WTC11 (cell line): Measurements from ENCODE around the gene ESRRA. TPM values are rescaled to one million over a fixed set of nuclear protein-coding genes. Genes with fewer than 3 reads are reported as not detected.

Source experiments
- ATAC-seq: fragments of 200-7000 bp; cut with Tn5 transposase; 2 replicates; pipeline ENCODE4 v1.10.0; 2021; ENCODE audit warnings: mild to moderate bottlenecking, moderate library complexity
- CTCF ChIA-PET: fragments of 300-600 bp; sonication (Branson Sonifier 250); formaldehyde crosslinking; loops from one replicate; lab custom pipeline; 2021; ENCODE audit warnings: antibody characterized with exemption; lab: Charles Lee
- POLR2A ChIA-PET: fragments of 350-600 bp; sonication (Branson Sonifier 250); formaldehyde crosslinking; loops from one replicate; lab custom pipeline; 2021; ENCODE audit warnings: antibody characterized with exemption; lab: Charles Lee
- DNase-seq: peaks from one replicate; pipeline ENCODE4 v3.0.0; 2021; ENCODE audit warnings: low spot score
- H3K27ac Mint-ChIP-seq: 2 replicates; pipeline ENCODE4 v1.8.0; 2021; ENCODE audit warnings: mixed read lengths
- H3K27me3 Mint-ChIP-seq: 2 replicates; pipeline ENCODE4 v1.8.0; 2021; ENCODE audit warnings: low read depth, mild to moderate bottlenecking, moderate library complexity, mixed read lengths
- H3K36me3 Mint-ChIP-seq: 2 replicates; pipeline ENCODE4 v1.8.0; 2021; ENCODE audit warnings: mixed read lengths
- H3K4me1 Mint-ChIP-seq: 2 replicates; pipeline ENCODE4 v1.8.0; 2022; ENCODE audit warnings: mixed read lengths
- H3K4me3 Mint-ChIP-seq: 2 replicates; pipeline ENCODE4 v1.8.0; 2021; ENCODE audit warnings: mild to moderate bottlenecking, moderate library complexity, mixed read lengths
- H3K9me3 Mint-ChIP-seq: 2 replicates; pipeline ENCODE4 v1.8.0; 2021; ENCODE audit warnings: mixed read lengths
- CBFB ChIP-seq: sonication (generic); formaldehyde crosslinking; IDR thresholded peaks from 2 replicates; pipeline ENCODE4 v1.8.1; 2022; ENCODE audit warnings: mild to moderate bottlenecking, low read depth, missing genetic modification reagents
- CREM ChIP-seq: sonication (generic); formaldehyde crosslinking; IDR thresholded peaks from 2 replicates; pipeline ENCODE4 v1.8.1; 2022; ENCODE audit warnings: mild to moderate bottlenecking, missing genetic modification reagents, moderate library complexity
- ELF4 ChIP-seq: sonication (generic); formaldehyde crosslinking; IDR thresholded peaks from 2 replicates; pipeline ENCODE4 v1.8.1; 2022; ENCODE audit warnings: low read depth, mild to moderate bottlenecking, moderate library complexity, missing genetic modification reagents
- FOXP1 ChIP-seq: sonication (generic); formaldehyde crosslinking; IDR thresholded peaks from 2 replicates; pipeline ENCODE4 v1.8.0; 2022; ENCODE audit warnings: missing genetic modification reagents, mild to moderate bottlenecking, moderate library complexity, borderline replicate concordance
- IRF2 ChIP-seq: sonication (generic); formaldehyde crosslinking; IDR thresholded peaks from 2 replicates; pipeline ENCODE4 v1.8.0; 2022; ENCODE audit warnings: low read depth, missing genetic modification reagents, borderline replicate concordance
- KAT7 ChIP-seq: sonication (generic); formaldehyde crosslinking; IDR thresholded peaks from 2 replicates; pipeline ENCODE4 v1.8.1; 2023; ENCODE audit warnings: missing genetic modification reagents, mild to moderate bottlenecking, borderline replicate concordance
- RORB ChIP-seq: fragments of 250-450 bp; sonication (Bioruptor Pico); IDR thresholded peaks from 2 replicates; pipeline ENCODE4 v1.9.0; 2021; ENCODE audit warnings: mild to moderate bottlenecking
- SOX15 ChIP-seq: fragments of 250-450 bp; sonication (Bioruptor Pico); IDR thresholded peaks from 2 replicates; pipeline ENCODE4 v1.9.0; 2021; ENCODE audit warnings: mild to moderate bottlenecking
- TCF7 ChIP-seq: sonication (generic); formaldehyde crosslinking; IDR thresholded peaks from 2 replicates; pipeline ENCODE4 v1.8.0; 2022; ENCODE audit warnings: mild to moderate bottlenecking, low read depth, missing genetic modification reagents, moderate library complexity
- ZBTB21 ChIP-seq: sonication (generic); formaldehyde crosslinking; IDR thresholded peaks from 2 replicates; pipeline ENCODE4 v1.8.1; 2023; ENCODE audit warnings: mild to moderate bottlenecking, missing genetic modification reagents, borderline replicate concordance
- ZNF416 ChIP-seq: fragments of 250-450 bp; sonication (Bioruptor Pico); IDR thresholded peaks from 2 replicates; pipeline ENCODE4 v1.9.0; 2021; ENCODE audit warnings: mild to moderate bottlenecking, inconsistent platforms
- total RNA-seq: library from RNA; stranded (reverse); gene quantifications from 3 replicates; pipeline ENCODE4 v1.2.3, GENCODE V29; 2021
- TF ChIP-seq, protein P1 (sequence below): sonication (generic); formaldehyde crosslinking; IDR thresholded peaks from 2 replicates; pipeline ENCODE4 v1.8.1; 2023; ENCODE audit warnings: mild to moderate bottlenecking, moderate library complexity, missing genetic modification reagents
- TF ChIP-seq, protein P2 (sequence below): sonication (generic); formaldehyde crosslinking; IDR thresholded peaks from 2 replicates; pipeline ENCODE4 v1.8.1; 2022; ENCODE audit warnings: mild to moderate bottlenecking, missing genetic modification reagents, moderate library complexity, borderline replicate concordance
- TF ChIP-seq, protein P3 (sequence below): sonication (generic); formaldehyde crosslinking; IDR thresholded peaks from 2 replicates; pipeline ENCODE4 v1.8.0; 2022; ENCODE audit warnings: mild to moderate bottlenecking, missing genetic modification reagents
- TF ChIP-seq, protein P4 (sequence below): sonication (generic); formaldehyde crosslinking; IDR thresholded peaks from 2 replicates; pipeline ENCODE4 v1.8.0; 2023; ENCODE audit warnings: mild to moderate bottlenecking, missing genetic modification reagents
- TF ChIP-seq, protein P5 (sequence below): sonication (generic); formaldehyde crosslinking; conservative IDR thresholded peaks from 2 replicates; pipeline ENCODE4 v1.8.1; 2023; ENCODE audit warnings: mild to moderate bottlenecking, low read depth, missing genetic modification reagents, moderate library complexity
- TF ChIP-seq, protein P6 (sequence below): sonication (generic); formaldehyde crosslinking; IDR thresholded peaks from 2 replicates; pipeline ENCODE4 v1.8.1; 2023; ENCODE audit warnings: mild to moderate bottlenecking, missing genetic modification reagents

ESRRA gene
- total RNA-seq, 1 experiment from 2014 or later: 81.9 TPM

DNA sequence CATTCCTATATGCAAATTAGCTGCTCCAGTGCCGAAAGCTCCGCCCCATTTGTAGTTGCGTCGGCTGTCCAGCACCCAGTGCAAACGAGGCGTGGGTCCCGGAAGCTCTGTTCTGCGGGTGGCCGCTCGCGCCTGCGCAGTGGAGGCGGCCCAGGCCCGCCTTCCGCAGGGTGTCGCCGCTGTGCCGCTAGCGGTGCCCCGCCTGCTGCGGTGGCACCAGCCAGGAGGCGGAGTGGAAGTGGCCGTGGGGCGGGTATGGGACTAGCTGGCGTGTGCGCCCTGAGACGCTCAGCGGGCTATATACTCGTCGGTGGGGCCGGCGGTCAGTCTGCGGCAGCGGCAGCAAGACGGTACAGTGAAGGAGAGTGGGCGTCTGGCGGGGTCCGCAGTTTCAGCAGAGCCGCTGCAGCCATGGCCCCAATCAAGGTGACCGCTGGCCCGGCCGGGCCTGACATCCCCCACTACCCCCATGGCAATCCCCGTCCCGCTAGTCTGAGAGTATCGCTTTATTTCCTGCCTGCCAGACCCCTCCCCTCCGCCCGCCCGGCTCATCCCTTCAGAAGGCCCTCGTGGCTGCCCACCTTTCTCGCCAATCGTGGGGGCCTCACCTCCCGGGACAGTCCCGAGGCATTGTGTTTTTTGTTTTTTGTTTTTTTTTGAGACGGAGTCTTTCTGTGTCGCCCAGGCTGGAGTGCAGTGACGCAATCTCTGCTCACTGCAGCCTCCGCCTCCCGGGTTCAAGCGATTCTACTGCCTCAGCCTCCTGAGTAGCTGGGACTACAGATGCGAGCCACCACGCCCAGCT, 12.8 kb downstream of the ESRRA start, which contains the start of gene PRDX5 (continued):
- TF ChIP-seq, protein P1, sequence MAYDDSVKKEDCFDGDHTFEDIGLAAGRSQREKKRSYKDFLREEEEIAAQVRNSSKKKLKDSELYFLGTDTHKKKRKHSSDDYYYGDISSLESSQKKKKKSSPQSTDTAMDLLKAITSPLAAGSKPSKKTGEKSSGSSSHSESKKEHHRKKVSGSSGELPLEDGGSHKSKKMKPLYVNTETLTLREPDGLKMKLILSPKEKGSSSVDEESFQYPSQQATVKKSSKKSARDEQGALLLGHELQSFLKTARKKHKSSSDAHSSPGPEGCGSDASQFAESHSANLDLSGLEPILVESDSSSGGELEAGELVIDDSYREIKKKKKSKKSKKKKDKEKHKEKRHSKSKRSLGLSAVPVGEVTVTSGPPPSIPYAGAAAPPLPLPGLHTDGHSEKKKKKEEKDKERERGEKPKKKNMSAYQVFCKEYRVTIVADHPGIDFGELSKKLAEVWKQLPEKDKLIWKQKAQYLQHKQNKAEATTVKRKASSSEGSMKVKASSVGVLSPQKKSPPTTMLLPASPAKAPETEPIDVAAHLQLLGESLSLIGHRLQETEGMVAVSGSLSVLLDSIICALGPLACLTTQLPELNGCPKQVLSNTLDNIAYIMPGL: 0 out of 2 replicates have a peak, but pooled peaks have one; percentile 35
- TF ChIP-seq TCF7 (CRISPR knock-in tag) (0 out of 2 replicates have a peak, but pooled peaks have one; percentile 46), FOXP1 (CRISPR knock-in tag) (peak; percentile 88)

DNA sequence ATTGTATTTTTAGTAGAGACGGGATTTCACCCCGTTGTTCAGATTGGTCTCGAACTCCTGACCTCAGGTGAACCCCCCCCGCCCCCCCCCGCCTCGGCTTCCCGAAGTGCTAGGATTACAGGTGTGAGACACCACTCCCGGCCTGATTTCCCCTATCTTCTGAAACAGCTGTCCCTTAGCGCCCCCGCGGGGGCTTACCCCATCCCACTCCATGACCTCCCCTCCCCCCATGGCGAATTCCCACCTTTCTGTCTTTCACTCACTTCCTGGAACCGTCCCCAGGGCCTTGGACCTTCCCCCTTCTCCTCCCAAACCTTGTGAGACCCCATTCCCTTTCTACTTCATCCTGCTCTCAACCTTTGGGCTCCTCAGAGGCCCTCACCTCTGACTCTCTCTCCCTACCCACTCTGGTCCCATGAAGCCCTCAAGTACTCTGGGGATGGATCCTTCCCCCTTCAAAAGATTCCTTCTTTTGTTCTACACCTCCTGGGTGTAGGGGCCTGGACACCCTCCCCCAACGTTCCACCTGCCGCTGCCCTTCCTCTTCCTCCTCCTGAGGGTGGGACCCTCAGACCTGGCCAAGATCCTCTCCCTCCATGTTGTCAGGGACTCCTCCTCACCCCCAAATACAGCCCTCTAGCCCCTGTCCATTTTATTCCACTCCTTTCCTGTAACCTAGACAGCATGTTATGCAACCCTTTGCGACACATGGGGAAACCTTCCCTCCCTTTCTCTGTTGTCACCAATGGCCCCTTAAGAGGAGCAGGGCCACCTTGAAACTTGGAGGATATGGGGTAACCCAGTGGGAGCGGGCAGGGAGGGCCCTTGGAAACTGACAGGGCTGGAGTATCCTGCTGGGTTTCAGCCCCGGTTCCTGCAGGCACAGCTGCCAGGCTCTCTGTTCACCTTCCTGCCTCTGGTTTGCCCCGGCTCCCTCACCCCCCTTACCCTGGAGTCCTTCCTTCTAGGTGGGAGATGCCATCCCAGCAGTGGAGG, 13.7 kb downstream of the ESRRA start:
- H3K4me3 Mint-ChIP-seq: peak overlapping the region; percentile 90
- TF ChIP-seq, protein P1: no peak
- TF ChIP-seq ZNF416 (CRISPR knock-in tag) (no peak), KAT7 (CRISPR knock-in tag) (no peak), ELF4 (no peak), CREM (CRISPR knock-in tag) (no peak), ZBTB21 (CRISPR knock-in tag) (no peak), CBFB (CRISPR knock-in tag) (no peak), IRF2 (CRISPR knock-in tag) (no peak), SOX15 (CRISPR knock-in tag) (no peak), RORB (CRISPR knock-in tag) (no peak)
- TF ChIP-seq, protein P2, sequence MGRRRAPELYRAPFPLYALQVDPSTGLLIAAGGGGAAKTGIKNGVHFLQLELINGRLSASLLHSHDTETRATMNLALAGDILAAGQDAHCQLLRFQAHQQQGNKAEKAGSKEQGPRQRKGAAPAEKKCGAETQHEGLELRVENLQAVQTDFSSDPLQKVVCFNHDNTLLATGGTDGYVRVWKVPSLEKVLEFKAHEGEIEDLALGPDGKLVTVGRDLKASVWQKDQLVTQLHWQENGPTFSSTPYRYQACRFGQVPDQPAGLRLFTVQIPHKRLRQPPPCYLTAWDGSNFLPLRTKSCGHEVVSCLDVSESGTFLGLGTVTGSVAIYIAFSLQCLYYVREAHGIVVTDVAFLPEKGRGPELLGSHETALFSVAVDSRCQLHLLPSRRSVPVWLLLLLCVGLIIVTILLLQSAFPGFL: no peak
- TF ChIP-seq, protein P3, sequence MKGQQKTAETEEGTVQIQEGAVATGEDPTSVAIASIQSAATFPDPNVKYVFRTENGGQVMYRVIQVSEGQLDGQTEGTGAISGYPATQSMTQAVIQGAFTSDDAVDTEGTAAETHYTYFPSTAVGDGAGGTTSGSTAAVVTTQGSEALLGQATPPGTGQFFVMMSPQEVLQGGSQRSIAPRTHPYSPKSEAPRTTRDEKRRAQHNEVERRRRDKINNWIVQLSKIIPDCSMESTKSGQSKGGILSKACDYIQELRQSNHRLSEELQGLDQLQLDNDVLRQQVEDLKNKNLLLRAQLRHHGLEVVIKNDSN (CRISPR knock-in tag): no peak
- TF ChIP-seq, protein P4, sequence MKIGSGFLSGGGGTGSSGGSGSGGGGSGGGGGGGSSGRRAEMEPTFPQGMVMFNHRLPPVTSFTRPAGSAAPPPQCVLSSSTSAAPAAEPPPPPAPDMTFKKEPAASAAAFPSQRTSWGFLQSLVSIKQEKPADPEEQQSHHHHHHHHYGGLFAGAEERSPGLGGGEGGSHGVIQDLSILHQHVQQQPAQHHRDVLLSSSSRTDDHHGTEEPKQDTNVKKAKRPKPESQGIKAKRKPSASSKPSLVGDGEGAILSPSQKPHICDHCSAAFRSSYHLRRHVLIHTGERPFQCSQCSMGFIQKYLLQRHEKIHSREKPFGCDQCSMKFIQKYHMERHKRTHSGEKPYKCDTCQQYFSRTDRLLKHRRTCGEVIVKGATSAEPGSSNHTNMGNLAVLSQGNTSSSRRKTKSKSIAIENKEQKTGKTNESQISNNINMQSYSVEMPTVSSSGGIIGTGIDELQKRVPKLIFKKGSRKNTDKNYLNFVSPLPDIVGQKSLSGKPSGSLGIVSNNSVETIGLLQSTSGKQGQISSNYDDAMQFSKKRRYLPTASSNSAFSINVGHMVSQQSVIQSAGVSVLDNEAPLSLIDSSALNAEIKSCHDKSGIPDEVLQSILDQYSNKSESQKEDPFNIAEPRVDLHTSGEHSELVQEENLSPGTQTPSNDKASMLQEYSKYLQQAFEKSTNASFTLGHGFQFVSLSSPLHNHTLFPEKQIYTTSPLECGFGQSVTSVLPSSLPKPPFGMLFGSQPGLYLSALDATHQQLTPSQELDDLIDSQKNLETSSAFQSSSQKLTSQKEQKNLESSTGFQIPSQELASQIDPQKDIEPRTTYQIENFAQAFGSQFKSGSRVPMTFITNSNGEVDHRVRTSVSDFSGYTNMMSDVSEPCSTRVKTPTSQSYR (CRISPR knock-in tag): no peak
- TF ChIP-seq, protein P5, sequence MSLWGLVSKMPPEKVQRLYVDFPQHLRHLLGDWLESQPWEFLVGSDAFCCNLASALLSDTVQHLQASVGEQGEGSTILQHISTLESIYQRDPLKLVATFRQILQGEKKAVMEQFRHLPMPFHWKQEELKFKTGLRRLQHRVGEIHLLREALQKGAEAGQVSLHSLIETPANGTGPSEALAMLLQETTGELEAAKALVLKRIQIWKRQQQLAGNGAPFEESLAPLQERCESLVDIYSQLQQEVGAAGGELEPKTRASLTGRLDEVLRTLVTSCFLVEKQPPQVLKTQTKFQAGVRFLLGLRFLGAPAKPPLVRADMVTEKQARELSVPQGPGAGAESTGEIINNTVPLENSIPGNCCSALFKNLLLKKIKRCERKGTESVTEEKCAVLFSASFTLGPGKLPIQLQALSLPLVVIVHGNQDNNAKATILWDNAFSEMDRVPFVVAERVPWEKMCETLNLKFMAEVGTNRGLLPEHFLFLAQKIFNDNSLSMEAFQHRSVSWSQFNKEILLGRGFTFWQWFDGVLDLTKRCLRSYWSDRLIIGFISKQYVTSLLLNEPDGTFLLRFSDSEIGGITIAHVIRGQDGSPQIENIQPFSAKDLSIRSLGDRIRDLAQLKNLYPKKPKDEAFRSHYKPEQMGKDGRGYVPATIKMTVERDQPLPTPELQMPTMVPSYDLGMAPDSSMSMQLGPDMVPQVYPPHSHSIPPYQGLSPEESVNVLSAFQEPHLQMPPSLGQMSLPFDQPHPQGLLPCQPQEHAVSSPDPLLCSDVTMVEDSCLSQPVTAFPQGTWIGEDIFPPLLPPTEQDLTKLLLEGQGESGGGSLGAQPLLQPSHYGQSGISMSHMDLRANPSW (CRISPR knock-in tag): no peak
- TF ChIP-seq, protein P6, sequence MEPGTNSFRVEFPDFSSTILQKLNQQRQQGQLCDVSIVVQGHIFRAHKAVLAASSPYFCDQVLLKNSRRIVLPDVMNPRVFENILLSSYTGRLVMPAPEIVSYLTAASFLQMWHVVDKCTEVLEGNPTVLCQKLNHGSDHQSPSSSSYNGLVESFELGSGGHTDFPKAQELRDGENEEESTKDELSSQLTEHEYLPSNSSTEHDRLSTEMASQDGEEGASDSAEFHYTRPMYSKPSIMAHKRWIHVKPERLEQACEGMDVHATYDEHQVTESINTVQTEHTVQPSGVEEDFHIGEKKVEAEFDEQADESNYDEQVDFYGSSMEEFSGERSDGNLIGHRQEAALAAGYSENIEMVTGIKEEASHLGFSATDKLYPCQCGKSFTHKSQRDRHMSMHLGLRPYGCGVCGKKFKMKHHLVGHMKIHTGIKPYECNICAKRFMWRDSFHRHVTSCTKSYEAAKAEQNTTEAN (CRISPR knock-in tag): no peak
- TF ChIP-seq, all 79 proteins: peak for 0
- no peaks in the 10 kb centered on the region for H3K27me3 Mint-ChIP-seq
- no peaks in the 10 kb centered on the region for H3K9me3 Mint-ChIP-seq
- DNase-seq: no peak
- ChIA-PET POLR2A (interaction anchor here (1.8 to 3.0 kb wide), 3 partner anchors 14 to 36 kb away, joined by 4 to 25 read pairs (median 15); partner anchors contain the start of gene ESRRA), CTCF (interaction anchor here (1.2 to 3.8 kb wide), 8 partner anchors 13 to 311 kb away, joined by 3 to 173 read pairs (median 36); partner anchors contain the start of genes CATSPERZ, CCDC88B and ESRRA)
- ATAC-seq: no peak
- H3K27ac Mint-ChIP-seq: peak overlapping the region; percentile 75
- peaks cover 27% of the 10 kb centered on the region for H3K36me3 Mint-ChIP-seq
- H3K4me1 Mint-ChIP-seq: peaks cover 17% of the 10 kb centered on the region
